H9 (cell line): ENCODE data around the gene WASF3. TPM values are rescaled to one million over a fixed set of nuclear protein-coding genes. Genes with fewer than 3 reads are reported as not detected.

Experiments used
- DNase-seq: peaks from one replicate; pipeline ENCODE4 v3.0.0-alpha.2; 2017
- H2AFZ ChIP-seq: one replicate; pipeline ENCODE4 v1.6.1; 2013; ENCODE audit warnings: mild to moderate bottlenecking, low read length, control low read depth, moderate library complexity
- H2AK5ac ChIP-seq: 2 replicates; pipeline ENCODE4 v1.6.1; 2013; ENCODE audit warnings: low read length, control low read depth, mixed read lengths; ENCODE audit not compliant: insufficient read length
- H2BK120ac ChIP-seq: one replicate; pipeline ENCODE4 v1.6.1; 2013; ENCODE audit warnings: low read depth, mild to moderate bottlenecking, low read length, control low read depth, inconsistent platforms; ENCODE audit not compliant: poor library complexity, severe bottlenecking
- H2BK12ac ChIP-seq: 2 replicates; pipeline ENCODE4 v1.6.1; 2013; ENCODE audit warnings: low read length, control low read depth, mixed read lengths, low read depth; ENCODE audit not compliant: insufficient read length
- H2BK15ac ChIP-seq: 2 replicates; pipeline ENCODE4 v1.6.1; 2013; ENCODE audit warnings: low read depth, low read length, control low read depth
- H2BK20ac ChIP-seq: one replicate; pipeline ENCODE4 v1.6.1; 2013; ENCODE audit warnings: low read depth, mild to moderate bottlenecking, low read length, control low read depth, inconsistent platforms; ENCODE audit not compliant: poor library complexity, severe bottlenecking
- H2BK5ac ChIP-seq: 2 replicates; pipeline ENCODE4 v1.6.1; 2013; ENCODE audit warnings: low read length, control low read depth, mixed read lengths; ENCODE audit not compliant: insufficient read length
- H3K14ac ChIP-seq: 2 replicates; pipeline ENCODE4 v1.6.1; 2013; ENCODE audit warnings: low read length, control low read depth; ENCODE audit not compliant: insufficient read depth
- H3K18ac ChIP-seq: 2 replicates; pipeline ENCODE4 v1.6.1; 2013; ENCODE audit warnings: low read depth, mild to moderate bottlenecking, mixed read lengths, low read length, control low read depth; ENCODE audit not compliant: insufficient read length
- H3K23ac ChIP-seq: 2 replicates; pipeline ENCODE4 v1.6.1; 2013; ENCODE audit warnings: low read length, control low read depth, mixed read lengths, low read depth; ENCODE audit not compliant: insufficient read length
- H3K23me2 ChIP-seq: 2 replicates; pipeline ENCODE4 v1.6.1; 2013; ENCODE audit warnings: low read depth, mild to moderate bottlenecking, mixed read lengths, low read length, control low read depth; ENCODE audit not compliant: insufficient read length, poor library complexity, severe bottlenecking
- H3K27ac ChIP-seq: 2 replicates; pipeline ENCODE4 v1.5.1; 2013; ENCODE audit warnings: low read length, control low read depth, mixed read lengths, low read depth; ENCODE audit not compliant: insufficient read length
- H3K27me3 ChIP-seq: 2 replicates; pipeline ENCODE4 v1.6.1; 2013; ENCODE audit warnings: low read length, control low read depth, inconsistent platforms; ENCODE audit not compliant: insufficient read depth
- H3K4ac ChIP-seq: 2 replicates; pipeline ENCODE4 v1.6.1; 2013; ENCODE audit warnings: low read depth, mild to moderate bottlenecking, control low read depth, inconsistent platforms, low read length, moderate library complexity
- H3K4me1 ChIP-seq: 2 replicates; pipeline ENCODE4 v1.6.1; 2013; ENCODE audit warnings: low read length, control low read depth, inconsistent platforms; ENCODE audit not compliant: insufficient read depth
- H3K4me2 ChIP-seq: 2 replicates; pipeline ENCODE4 v1.6.1; 2013; ENCODE audit warnings: low read length, control low read depth, mixed read lengths; ENCODE audit not compliant: insufficient read length, insufficient read depth
- H3K56ac ChIP-seq: 2 replicates; pipeline ENCODE4 v1.6.1; 2013; ENCODE audit warnings: low read depth, mild to moderate bottlenecking, mixed read lengths, low read length, control low read depth; ENCODE audit not compliant: insufficient read length
- H3K79me1 ChIP-seq: 2 replicates; pipeline ENCODE4 v1.6.1; 2013; ENCODE audit warnings: low read depth, mild to moderate bottlenecking, moderate library complexity, low read length, control low read depth, inconsistent platforms; ENCODE audit not compliant: insufficient read depth, poor library complexity, severe bottlenecking
- H3K79me2 ChIP-seq: 2 replicates; pipeline ENCODE4 v1.6.1; 2013; ENCODE audit warnings: low read length, control low read depth, inconsistent platforms; ENCODE audit not compliant: insufficient read depth
- H3K9ac ChIP-seq: 2 replicates; pipeline ENCODE4 v1.6.1; 2013; ENCODE audit warnings: low read length, control low read depth, mixed read lengths; ENCODE audit not compliant: insufficient read length; ENCODE audit errors: extremely low read depth
- H3K9me3 ChIP-seq: one replicate; pipeline ENCODE4 v1.6.1; 2013; ENCODE audit warnings: low read depth, low read length, inconsistent platforms; ENCODE audit not compliant: control insufficient read depth
- H3T11ph ChIP-seq: one replicate; pipeline ENCODE4 v1.6.1; 2013; ENCODE audit warnings: mild to moderate bottlenecking, low read length, control low read depth, inconsistent platforms
- H4K20me1 ChIP-seq: one replicate; pipeline ENCODE4 v1.6.1; 2013; ENCODE audit not compliant: control insufficient read depth, insufficient read length, insufficient read depth
- H4K5ac ChIP-seq: 2 replicates; pipeline ENCODE4 v1.6.1; 2013; ENCODE audit warnings: low read depth, mild to moderate bottlenecking, mixed read lengths, low read length, control low read depth; ENCODE audit not compliant: insufficient read length
- H4K8ac ChIP-seq: replicated peaks from 2 replicates; pipeline ENCODE4 v1.6.1; 2013; ENCODE audit warnings: low read length, control low read depth, mixed read lengths, low read depth; ENCODE audit not compliant: insufficient read length
- H4K91ac ChIP-seq: 2 replicates; pipeline ENCODE4 v1.6.1; 2013; ENCODE audit warnings: low read depth, mild to moderate bottlenecking, moderate library complexity, mixed read lengths, low read length, control low read depth; ENCODE audit not compliant: insufficient read length
- H3K27ac Mint-ChIP-seq, 3 experiments: 2 replicates in 2 of 3; 3 replicates in 1 of 3; pipeline ENCODE4 v1.8.0; 2020 to 2021; ENCODE audit warnings: mixed read lengths in 3 of 3, mild to moderate bottlenecking in 1 of 3, moderate library complexity in 1 of 3
- H3K27me3 Mint-ChIP-seq: 2 replicates; pipeline ENCODE4 v1.8.0; 2021; ENCODE audit warnings: low read depth, mild to moderate bottlenecking, moderate library complexity, mixed read lengths
- H3K36me3 Mint-ChIP-seq, 3 experiments: 2 replicates in 2 of 3; 3 replicates in 1 of 3; pipeline ENCODE4 v1.8.0; 2020 to 2021; ENCODE audit warnings: low read depth in 3 of 3, mixed read lengths in 3 of 3; ENCODE audit not compliant: insufficient read depth in 1 of 3
- H3K4me1 Mint-ChIP-seq, 2 experiments: 2 replicates each; pipeline ENCODE4 v1.8.0; 2020; ENCODE audit warnings: mixed read lengths in 2 of 2
- H3K4me3 Mint-ChIP-seq, 2 experiments: 2 replicates in 1 of 2; 3 replicates in 1 of 2; pipeline ENCODE4 v1.8.0; 2020 to 2021; ENCODE audit warnings: mild to moderate bottlenecking in 2 of 2, mixed read lengths in 2 of 2, moderate library complexity in 1 of 2
- H3K9me3 Mint-ChIP-seq, 2 experiments: 2 replicates in 1 of 2; 3 replicates in 1 of 2; pipeline ENCODE4 v1.8.0; 2020; ENCODE audit warnings: mild to moderate bottlenecking in 2 of 2, mixed read lengths in 2 of 2, moderate library complexity in 1 of 2
- WGBS: extraction: QIAGEN DNeasy Blood & Tissue Kit; methylation state at CpG from one replicate; pipeline ENCODE4 v1.1.7; 2013; ENCODE audit warnings: missing lambda C conversion rate, low lambda C conversion rate, mixed read lengths; ENCODE audit not compliant: insufficient read length; ENCODE audit errors: extremely low coverage; 5-methylcytosine and 5-hydroxymethylcytosine counted together
- total RNA-seq: library from RNA; stranded (reverse); gene quantifications from 2 replicates; pipeline ENCODE4 v1.2.1, GENCODE V29; 2021
- TF ChIP-seq, protein P1 (sequence below): fragments of 200-600 bp; sonication (generic); conservative IDR thresholded peaks from 3 replicates; pipeline ENCODE4 v1.8.0; 2021; ENCODE audit warnings: antibody characterized with exemption, mild to moderate bottlenecking

WASF3 gene
- total RNA-seq, 1 experiment from 2014 or later = 22.2 TPM

DNA sequence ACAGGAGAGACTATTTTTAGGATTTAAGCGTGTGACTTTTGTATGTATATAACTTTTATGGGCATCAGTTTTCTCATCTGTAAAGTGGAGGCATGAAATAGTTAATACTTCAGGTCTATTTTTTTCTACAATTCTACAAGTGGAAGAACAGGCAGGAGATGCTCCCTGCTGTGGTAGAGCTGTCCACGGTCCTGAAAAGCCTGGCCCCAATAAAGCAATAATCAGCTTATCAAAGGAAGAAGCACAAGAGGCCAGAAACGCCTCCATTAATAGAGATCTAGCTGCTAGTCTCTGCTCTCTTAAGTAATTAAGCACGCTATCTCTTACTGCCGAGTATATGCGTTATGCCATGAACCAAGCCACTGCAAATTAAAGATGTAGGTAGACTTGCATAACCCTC, 28.0 kb upstream of the WASF3 start:
- WGBS = no CpG with 5 or more reads among the region's 6 CpGs
- DNase-seq = peak; percentile 67
- Histone ChIP-seq H2BK15ac (no peak overlapping the region), H4K91ac (no peak overlapping the region), H3K9me3 (no peaks in the 10 kb centered on the region), H2BK5ac (no peak overlapping the region), H4K5ac (no peak overlapping the region), H2AK5ac (no peak overlapping the region), H3K4ac (no peak overlapping the region), H2BK12ac (no peak overlapping the region), H3K27me3 (no peaks in the 10 kb centered on the region), H4K20me1 (no peaks in the 10 kb centered on the region), H2AFZ (no peak overlapping the region), H2BK20ac (no peak overlapping the region), H3K23me2 (no peaks in the 10 kb centered on the region), H3T11ph (no peak overlapping the region), H4K8ac (no peak overlapping the region), H3K18ac (no peak overlapping the region), H3K56ac (no peak overlapping the region), H2BK120ac (no peak overlapping the region), H3K79me1 (no peaks in the 10 kb centered on the region), H3K79me2 (no peaks in the 10 kb centered on the region), H3K23ac (no peak overlapping the region), H3K27ac (no peak overlapping the region), H3K4me1 (no peaks in the 10 kb centered on the region; the same call in 1 of the 2 replicates), H3K9ac (no peak overlapping the region), H3K14ac (no peak overlapping the region), H3K4me2 (no peak overlapping the region)
- TF ChIP-seq, protein P1, sequence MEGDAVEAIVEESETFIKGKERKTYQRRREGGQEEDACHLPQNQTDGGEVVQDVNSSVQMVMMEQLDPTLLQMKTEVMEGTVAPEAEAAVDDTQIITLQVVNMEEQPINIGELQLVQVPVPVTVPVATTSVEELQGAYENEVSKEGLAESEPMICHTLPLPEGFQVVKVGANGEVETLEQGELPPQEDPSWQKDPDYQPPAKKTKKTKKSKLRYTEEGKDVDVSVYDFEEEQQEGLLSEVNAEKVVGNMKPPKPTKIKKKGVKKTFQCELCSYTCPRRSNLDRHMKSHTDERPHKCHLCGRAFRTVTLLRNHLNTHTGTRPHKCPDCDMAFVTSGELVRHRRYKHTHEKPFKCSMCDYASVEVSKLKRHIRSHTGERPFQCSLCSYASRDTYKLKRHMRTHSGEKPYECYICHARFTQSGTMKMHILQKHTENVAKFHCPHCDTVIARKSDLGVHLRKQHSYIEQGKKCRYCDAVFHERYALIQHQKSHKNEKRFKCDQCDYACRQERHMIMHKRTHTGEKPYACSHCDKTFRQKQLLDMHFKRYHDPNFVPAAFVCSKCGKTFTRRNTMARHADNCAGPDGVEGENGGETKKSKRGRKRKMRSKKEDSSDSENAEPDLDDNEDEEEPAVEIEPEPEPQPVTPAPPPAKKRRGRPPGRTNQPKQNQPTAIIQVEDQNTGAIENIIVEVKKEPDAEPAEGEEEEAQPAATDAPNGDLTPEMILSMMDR = no peak
- Mint-ChIP-seq H3K9me3 (no peaks in the 10 kb centered on the region; a peak in 2 of 5 replicates), H3K27me3 (peaks cover 2% of the 10 kb centered on the region; the same call in 1 of the 2 replicates), H3K4me3 (no peak overlapping the region), H3K4me1 (peaks cover 15 to 32% of the 10 kb centered on the region in 2 experiments), H3K27ac (no peak overlapping the region), H3K36me3 (no peaks in the 10 kb centered on the region)
